Naive thymus-derived CD4-positive, alpha-beta T cell (primary cell): ENCODE measurements around the gene ZAP70. TPM values are rescaled to one million over a fixed set of nuclear protein-coding genes. Genes with fewer than 3 reads are reported as not detected.

Source experiments
- ATAC-seq: fragments of 150-1000 bp; cut with Tn5 transposase; 2 replicates; pipeline ENCODE4 v1.10.0; 2021; ENCODE audit warnings: mild to moderate bottlenecking, moderate library complexity
- CTCF ChIA-PET: fragments of 350-600 bp; sonication (Branson Sonifier 250); formaldehyde crosslinking; loops from one replicate; lab custom pipeline; 2021; ENCODE audit warnings: antibody characterized with exemption; lab: Charles Lee
- POLR2A ChIA-PET: fragments of 350-600 bp; sonication (Branson Sonifier 250); formaldehyde crosslinking; loops from one replicate; lab custom pipeline; 2021; ENCODE audit warnings: antibody characterized with exemption, inconsistent platforms; lab: Charles Lee
- DNase-seq, 9 donors: peaks; one replicate each; pipeline versions ENCODE4 v3.0.0 to v3.0.0-alpha.2; 2020 to 2022; ENCODE audit warnings: mixed read lengths in 1 of 9
- H3K27ac ChIP-seq: one replicate; pipeline ENCODE4 v1.7.0; 2013; ENCODE audit warnings: mild to moderate bottlenecking, low read depth, low read length, moderate library complexity
- H3K27me3 ChIP-seq, 2 donors: one replicate each; pipeline ENCODE4 v1.7.0; 2013; ENCODE audit warnings: low read length in 2 of 2, mild to moderate bottlenecking in 2 of 2, moderate library complexity in 2 of 2; ENCODE audit not compliant: control insufficient read depth in 2 of 2, insufficient read depth in 2 of 2
- H3K36me3 ChIP-seq, 3 experiments: 1 replicate in 2 of 3; 2 replicates in 1 of 3; pipeline ENCODE4 v1.7.0; 2013; ENCODE audit warnings: low read length in 3 of 3, mild to moderate bottlenecking in 3 of 3, moderate library complexity in 1 of 3; ENCODE audit not compliant: insufficient read depth in 3 of 3, control insufficient read depth in 2 of 3
- H3K4me1 ChIP-seq, 2 donors: one replicate each; pipeline ENCODE4 v1.7.0; 2013; ENCODE audit warnings: low read length in 2 of 2, mild to moderate bottlenecking in 2 of 2, moderate library complexity in 1 of 2; ENCODE audit not compliant: control insufficient read depth in 2 of 2, insufficient read depth in 2 of 2
- H3K4me3 ChIP-seq: 2 replicates; pipeline ENCODE4 v1.7.0; 2013; ENCODE audit warnings: mild to moderate bottlenecking, low read length
- H3K9me3 ChIP-seq, 3 experiments: 1 replicate in 2 of 3; 2 replicates in 1 of 3; pipeline ENCODE4 v1.7.0; 2013; ENCODE audit warnings: low read length in 3 of 3; ENCODE audit not compliant: control insufficient read depth in 2 of 3
- H3K27ac Mint-ChIP-seq, 9 donors: one replicate each; pipeline ENCODE4 v1.8.0; 2020 to 2022; ENCODE audit warnings: mixed read lengths in 9 of 9, mild to moderate bottlenecking in 8 of 9, moderate library complexity in 5 of 9, inconsistent platforms in 2 of 9
- H3K27me3 Mint-ChIP-seq, 5 donors: one replicate each; pipeline ENCODE4 v1.8.0; 2021 to 2022; ENCODE audit warnings: mixed read lengths in 5 of 5, mild to moderate bottlenecking in 1 of 5
- H3K36me3 Mint-ChIP-seq, 5 donors: one replicate each; pipeline ENCODE4 v1.8.0; 2020 to 2022; ENCODE audit warnings: mixed read lengths in 5 of 5, mild to moderate bottlenecking in 3 of 5, inconsistent platforms in 1 of 5
- H3K4me1 Mint-ChIP-seq, 7 donors: one replicate each; pipeline ENCODE4 v1.8.0; 2020 to 2022; ENCODE audit warnings: mixed read lengths in 7 of 7, mild to moderate bottlenecking in 3 of 7, inconsistent platforms in 1 of 7
- H3K4me3 Mint-ChIP-seq, 10 donors: one replicate each; pipeline ENCODE4 v1.8.0; 2020 to 2022; ENCODE audit warnings: mild to moderate bottlenecking in 10 of 10, mixed read lengths in 10 of 10, moderate library complexity in 6 of 10, inconsistent platforms in 2 of 10
- H3K9me3 Mint-ChIP-seq, 11 donors: one replicate each; pipeline ENCODE4 v1.8.0; 2020 to 2022; ENCODE audit warnings: mixed read lengths in 11 of 11, mild to moderate bottlenecking in 4 of 11, inconsistent platforms in 1 of 11, moderate library complexity in 1 of 11
- intact Hi-C, 2 donors: fragments of 100-400 bp; cut with micrococcal nuclease; formaldehyde crosslinking; loops; one replicate each; pipeline ENCODE4 v1.15.1; 2023
- polyA plus RNA-seq, 2 donors: library from polyadenylated mRNA; unstranded; fragments of 300-500 nt; fragmentation: Illumina TruSeq; gene quantifications; one replicate each; pipeline ENCODE4 v1.2.3, GENCODE V29; 2021
- total RNA-seq, 6 experiments: library from RNA in 5 of 6; stranded (reverse) in 5 of 6; gene quantifications; 1 replicate in 5 of 6; 2 replicates in 1 of 6; pipeline ENCODE4 v1.2.3 and lab custom pipeline; 2021 to 2026

Gene ZAP70
- total and polyA plus RNA-seq, 7 experiments from 2014 or later = 105 to 432 (median 358) TPM

DNA sequence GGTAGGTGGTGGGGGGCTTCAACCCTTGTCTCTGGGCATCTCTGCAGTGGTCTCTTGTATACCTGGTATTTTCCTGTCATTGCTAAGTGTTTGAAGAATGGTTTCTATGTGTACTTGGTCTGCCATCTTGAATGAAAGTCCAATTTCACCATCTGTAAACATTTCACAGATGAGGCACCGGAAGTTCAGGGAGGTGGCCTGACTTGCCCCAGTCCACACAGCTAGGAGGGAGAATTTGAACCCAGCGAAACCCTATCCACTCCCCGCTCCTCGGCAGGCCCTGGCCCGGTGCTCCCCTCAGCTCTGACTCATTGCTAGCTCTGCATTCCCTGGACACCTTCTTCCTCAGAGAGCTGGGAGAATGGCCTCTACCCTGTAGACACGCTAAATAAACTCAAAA lies 30.5 kb downstream of the ZAP70 start:
- DNase-seq (peak in 1 of 9 donors; percentile 3), ATAC-seq (no peak)
- intact Hi-C loops = loop anchor here in 1 of 2 donors (2.0 kb wide), 1 partner anchor 17 kb away; no protein-coding TSS in a partner anchor
- Histone ChIP-seq H3K27ac (peak overlapping the region; percentile 29), H3K4me3 (no peak overlapping the region), H3K4me1 (peaks cover 34 to 84% of the 10 kb centered on the region in 2 donors), H3K27me3 (no peaks in the 10 kb centered on the region), H3K36me3 (peaks cover 0 to 24% (median 5%) of the 10 kb centered on the region in 3 experiments), H3K9me3 (no peaks in the 10 kb centered on the region)
- H3K36me3 Mint-ChIP-seq = peaks cover 7 to 39% (median 12%) of the 10 kb centered on the region in 5 donors
- peaks cover 0 to 4% (median 0%) of the 10 kb centered on the region in 11 donors for H3K9me3 Mint-ChIP-seq
- peaks cover 52 to 86% (median 72%) of the 10 kb centered on the region in 7 donors for H3K4me1 Mint-ChIP-seq
- H3K27ac Mint-ChIP-seq = peak overlapping the region; percentile 21 to 94 (median 83)
- H3K27me3 Mint-ChIP-seq = no peaks in the 10 kb centered on the region
- no peak overlapping the region for H3K4me3 Mint-ChIP-seq
- POLR2A ChIA-PET = interaction anchor here (0.8 to 3.1 kb wide), 3 partner anchors 25 to 35 kb away, joined by 3 to 23 read pairs (median 3); partner anchors contain the start of gene ZAP70
- CTCF ChIA-PET = interaction anchor here (0.8 to 4.8 kb wide), 4 partner anchors 30 to 98 kb away, joined by 3 to 15 read pairs (median 10); partner anchors contain the start of genes COX5B and ZAP70

DNA sequence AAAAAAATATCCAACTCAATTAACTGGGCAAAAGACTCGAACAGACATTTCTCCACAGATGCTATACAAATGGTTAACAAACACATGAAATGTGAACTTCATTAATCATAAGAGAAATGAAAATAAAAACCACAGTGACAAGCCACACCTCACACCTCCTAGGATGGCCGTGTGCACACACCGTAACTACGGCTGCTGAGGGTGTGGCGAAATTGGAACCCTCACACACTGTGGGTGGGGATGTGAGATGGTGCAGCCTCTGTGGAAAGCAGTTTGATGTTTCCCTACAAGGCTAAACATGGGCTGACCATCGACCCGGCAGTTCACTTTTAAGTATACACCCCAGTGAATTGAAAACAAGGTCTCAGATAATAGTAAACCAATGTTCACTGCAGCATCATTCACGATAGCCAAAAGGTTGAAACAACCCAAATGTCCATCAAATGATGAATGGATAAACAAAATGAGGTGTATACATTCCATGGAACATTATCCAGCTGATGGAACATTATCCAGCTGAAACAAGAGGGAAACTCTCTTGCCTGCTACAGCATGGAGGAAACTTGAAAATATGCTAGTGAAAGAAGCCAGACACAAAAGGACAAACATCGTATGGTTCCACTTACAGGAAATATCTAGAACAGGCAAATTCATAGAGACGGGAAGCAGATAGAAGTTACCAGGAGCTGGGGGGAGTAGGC lies 32.2 kb downstream of the ZAP70 start:
- intact Hi-C loops = no loop called here

GRCh38 chr2:97747285-97747684 lies 33.9 kb downstream of the ZAP70 start:
- H3K4me1 ChIP-seq = peaks cover 28 to 62% of the 10 kb centered on the region in 2 donors
- DNase-seq (no peak), ATAC-seq (peak; percentile 15)
- ChIA-PET POLR2A (no interaction called here), CTCF (interaction anchor here (0.5 to 3.7 kb wide), 5 partner anchors 15 to 786 kb away, joined by 3 to 43 read pairs (median 4); partner anchors contain the start of gene ZAP70)
- H3K36me3 ChIP-seq = peaks cover 0 to 5% (median 0%) of the 10 kb centered on the region in 3 experiments
- Mint-ChIP-seq H3K27me3 (no peaks in the 10 kb centered on the region), H3K36me3 (peaks cover 0 to 22% (median 7%) of the 10 kb centered on the region in 5 donors), H3K27ac (peak overlapping the region in 8 of 9 donors; percentile 4 to 81 (median 62)), H3K4me3 (peak overlapping the region in 1 of 10 donors; percentile 16), H3K4me1 (peaks cover 38 to 66% (median 61%) of the 10 kb centered on the region in 7 donors), H3K9me3 (peaks cover 0 to 4% (median 0%) of the 10 kb centered on the region in 11 donors)
- intact Hi-C loops = no loop called here
- H3K27me3 ChIP-seq = no peaks in the 10 kb centered on the region
- no peaks in the 10 kb centered on the region for H3K9me3 ChIP-seq
- no peak overlapping the region for H3K4me3 ChIP-seq
- H3K27ac ChIP-seq = no peak overlapping the region

More for the DNA sequence above, 32.2 kb downstream of the ZAP70 start:
- ChIA-PET POLR2A (interaction anchor here (0.6 to 1.3 kb wide), 5 partner anchors 9 to 37 kb away, joined by 3 to 4 read pairs (median 3); no protein-coding TSS in a partner anchor), CTCF (interaction anchor here (2.1 to 3.7 kb wide), 3 partner anchors 35 to 46 kb away, joined by 4 to 43 read pairs (median 15); partner anchors contain the start of gene ZAP70)
- Histone ChIP-seq H3K9me3 (no peaks in the 10 kb centered on the region), H3K27me3 (no peaks in the 10 kb centered on the region), H3K4me1 (peaks cover 34 to 79% of the 10 kb centered on the region in 2 donors), H3K27ac (peak overlapping the region; percentile 39), H3K4me3 (peak overlapping the region; percentile 14), H3K36me3 (peaks cover 0 to 8% (median 4%) of the 10 kb centered on the region in 3 experiments)
- DNase-seq = peak in 1 of 9 donors; percentile 53
- H3K9me3 Mint-ChIP-seq = peaks cover 0 to 4% (median 0%) of the 10 kb centered on the region in 11 donors
- H3K4me1 Mint-ChIP-seq = peaks cover 53 to 83% (median 75%) of the 10 kb centered on the region in 7 donors
- peak overlapping the region in 8 of 10 donors; percentile 3 to 47 (median 22) for H3K4me3 Mint-ChIP-seq
- ATAC-seq = peak; percentile 77
- H3K27me3 Mint-ChIP-seq = no peaks in the 10 kb centered on the region
- peak overlapping the region; percentile 13 to 81 (median 68) for H3K27ac Mint-ChIP-seq
- peaks cover 5 to 35% (median 9%) of the 10 kb centered on the region in 5 donors for H3K36me3 Mint-ChIP-seq

GRCh38 chr2:97747716-97748115 lies 34.3 kb downstream of the ZAP70 start:
- Mint-ChIP-seq H3K4me1 (peaks cover 35 to 62% (median 56%) of the 10 kb centered on the region in 7 donors), H3K4me3 (peak overlapping the region in 1 of 10 donors; percentile 16), H3K36me3 (peaks cover 0 to 19% (median 7%) of the 10 kb centered on the region in 5 donors), H3K27me3 (no peaks in the 10 kb centered on the region), H3K27ac (peak overlapping the region in 8 of 9 donors; percentile 4 to 81 (median 62)), H3K9me3 (peaks cover 0 to 4% (median 0%) of the 10 kb centered on the region in 11 donors)
- H3K27ac ChIP-seq = no peak overlapping the region
- ATAC-seq = no peak
- intact Hi-C loops = loop anchor here (1.0 kb wide), 3 partner anchors 37 to 157 kb away; no protein-coding TSS in a partner anchor
- peaks cover 24 to 58% of the 10 kb centered on the region in 2 donors for H3K4me1 ChIP-seq
- no peak for DNase-seq
- ChIA-PET CTCF (interaction anchor here (0.6 to 3.7 kb wide), 9 partner anchors 23 to 785 kb away, joined by 3 to 43 read pairs (median 5); partner anchors contain the start of gene ZAP70), POLR2A (interaction anchor here (0.5 to 1.0 kb wide), 3 partner anchors 38 to 1257 kb away, joined by 3 to 6 read pairs (median 4); no protein-coding TSS in a partner anchor)
- H3K27me3 ChIP-seq = no peaks in the 10 kb centered on the region
- no peak overlapping the region for H3K4me3 ChIP-seq
- H3K9me3 ChIP-seq = no peaks in the 10 kb centered on the region
- peaks cover 0 to 5% (median 0%) of the 10 kb centered on the region in 3 experiments for H3K36me3 ChIP-seq

- ATAC-seq (no peak), DNase-seq (no peak)
- Histone ChIP-seq H3K9me3 (no peaks in the 10 kb centered on the region), H3K36me3 (peaks cover 0 to 5% (median under 1%) of the 10 kb centered on the region in 3 experiments), H3K4me1 (peaks cover 24 to 39% of the 10 kb centered on the region in 2 donors), H3K4me3 (no peak overlapping the region), H3K27me3 (no peaks in the 10 kb centered on the region), H3K27ac (no peak overlapping the region)
- Mint-ChIP-seq H3K4me1 (peaks cover 22 to 44% (median 39%) of the 10 kb centered on the region in 7 donors), H3K36me3 (peaks cover 0 to 10% (median 0%) of the 10 kb centered on the region in 5 donors), H3K9me3 (no peaks in the 10 kb centered on the region), H3K4me3 (no peak overlapping the region), H3K27ac (no peak overlapping the region), H3K27me3 (no peaks in the 10 kb centered on the region)
- ChIA-PET CTCF (interaction anchor here (0.9 to 1.5 kb wide), 2 partner anchors 10 to 41 kb away, joined by 3 read pairs; no protein-coding TSS in a partner anchor), POLR2A (interaction anchor here (1.0 to 1.3 kb wide), 2 partner anchors 10 to 36 kb away, joined by 3 read pairs; partner anchors contain the start of gene ZAP70)
- intact Hi-C loops = no loop called here
These were observed 36.2 kb downstream of the ZAP70 start for GRCh38 chr2:97749581-97749980.

GRCh38 chr2:97750017-97750416 lies 36.6 kb downstream of the ZAP70 start:
- Histone ChIP-seq H3K9me3 (no peaks in the 10 kb centered on the region), H3K4me1 (peaks cover 24 to 35% of the 10 kb centered on the region in 2 donors), H3K27ac (no peak overlapping the region), H3K4me3 (no peak overlapping the region), H3K27me3 (no peaks in the 10 kb centered on the region), H3K36me3 (peaks cover 0 to 5% (median 5%) of the 10 kb centered on the region in 3 experiments)
- Mint-ChIP-seq H3K4me3 (no peak overlapping the region), H3K27ac (no peak overlapping the region), H3K4me1 (peaks cover 22 to 46% (median 39%) of the 10 kb centered on the region in 7 donors), H3K9me3 (no peaks in the 10 kb centered on the region), H3K36me3 (peaks cover 0 to 10% (median 0%) of the 10 kb centered on the region in 5 donors), H3K27me3 (no peaks in the 10 kb centered on the region)
- DNase-seq (no peak), ATAC-seq (no peak)
- ChIA-PET POLR2A (interaction anchor here (1.0 to 1.3 kb wide), 2 partner anchors 10 to 37 kb away, joined by 3 read pairs; partner anchors contain the start of gene ZAP70), CTCF (interaction anchor here (0.9 to 3.9 kb wide), 4 partner anchors 10 to 51 kb away, joined by 3 to 29 read pairs (median 4); no protein-coding TSS in a partner anchor)
- intact Hi-C loops = no loop called here
